Endothelial cell (in vitro differentiated cells): Measurements from ENCODE around the gene CNGA2. TPM values are rescaled to one million over a fixed set of nuclear protein-coding genes. Genes with fewer than 3 reads are reported as not detected.

Experiments used
- DNase-seq: peaks from one replicate; pipeline ENCODE4 v3.0.0; 2021; ENCODE audit warnings: low spot score
- H3K27ac Mint-ChIP-seq: one replicate; pipeline ENCODE4 v1.8.0; 2021; ENCODE audit warnings: mixed read lengths, inconsistent platforms; ENCODE audit not compliant: unreplicated experiment
- H3K27me3 Mint-ChIP-seq: one replicate; pipeline ENCODE4 v1.8.0; 2021; ENCODE audit warnings: mild to moderate bottlenecking, moderate library complexity, mixed read lengths, inconsistent platforms; ENCODE audit not compliant: unreplicated experiment
- H3K36me3 Mint-ChIP-seq: one replicate; pipeline ENCODE4 v1.8.0; 2021; ENCODE audit warnings: mild to moderate bottlenecking, low read depth, mixed read lengths, inconsistent platforms; ENCODE audit not compliant: unreplicated experiment
- H3K4me1 Mint-ChIP-seq: one replicate; pipeline ENCODE4 v1.8.0; 2021; ENCODE audit warnings: mild to moderate bottlenecking, mixed read lengths, inconsistent platforms; ENCODE audit not compliant: unreplicated experiment
- H3K4me3 Mint-ChIP-seq: one replicate; pipeline ENCODE4 v1.8.0; 2021; ENCODE audit warnings: mild to moderate bottlenecking, mixed read lengths, inconsistent platforms; ENCODE audit not compliant: unreplicated experiment
- H3K9me3 Mint-ChIP-seq: one replicate; pipeline ENCODE4 v1.8.0; 2021; ENCODE audit warnings: mixed read lengths, inconsistent platforms; ENCODE audit not compliant: unreplicated experiment
- CTCF ChIP-seq: fragments of 200-600 bp; sonication (generic); IDR thresholded peaks from one replicate; pipeline ENCODE4 v1.5.0; 2021; ENCODE audit warnings: antibody characterized with exemption; ENCODE audit not compliant: unreplicated experiment
- total RNA-seq: library from RNA; stranded (reverse); fragmentation: NEBNext Ultra II Directional; extraction: Animal tissue kit (Norgen Biotek cat#: 25700); gene quantifications from one replicate; pipeline ENCODE4 v1.2.1, GENCODE V29; 2021; ENCODE audit not compliant: unreplicated experiment

CNGA2 gene
- total RNA-seq, 1 donor from 2014 or later = not detected

DNA sequence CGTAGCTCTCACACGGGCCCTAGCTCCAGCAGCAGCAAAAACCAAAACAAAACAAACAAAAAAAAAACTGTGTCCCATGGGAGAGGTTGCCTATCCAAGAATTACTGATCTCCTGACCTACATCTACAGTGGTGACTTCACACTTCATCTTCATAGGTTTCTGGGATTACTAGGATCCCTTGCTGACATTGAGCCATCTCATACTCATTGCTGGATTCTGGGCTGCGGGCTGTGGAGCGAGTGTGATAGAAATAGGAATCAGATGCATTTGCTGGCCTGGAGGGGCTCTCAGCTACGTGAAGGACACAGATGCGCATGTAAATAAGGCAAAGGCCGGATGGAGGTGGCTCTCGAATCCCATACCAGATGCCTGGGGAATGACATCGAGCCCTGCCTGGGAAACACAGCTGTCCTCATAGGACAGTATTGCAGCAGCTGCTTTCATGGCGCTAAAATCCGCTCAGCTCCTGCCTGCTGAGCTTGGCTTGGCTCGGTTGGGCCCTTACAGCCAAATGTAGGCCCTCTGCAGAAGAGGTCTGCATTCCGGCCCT lies 41.7 kb downstream of the CNGA2 start:
- DNase-seq = no peak
- no peak overlapping the region for H3K27ac Mint-ChIP-seq

DNA sequence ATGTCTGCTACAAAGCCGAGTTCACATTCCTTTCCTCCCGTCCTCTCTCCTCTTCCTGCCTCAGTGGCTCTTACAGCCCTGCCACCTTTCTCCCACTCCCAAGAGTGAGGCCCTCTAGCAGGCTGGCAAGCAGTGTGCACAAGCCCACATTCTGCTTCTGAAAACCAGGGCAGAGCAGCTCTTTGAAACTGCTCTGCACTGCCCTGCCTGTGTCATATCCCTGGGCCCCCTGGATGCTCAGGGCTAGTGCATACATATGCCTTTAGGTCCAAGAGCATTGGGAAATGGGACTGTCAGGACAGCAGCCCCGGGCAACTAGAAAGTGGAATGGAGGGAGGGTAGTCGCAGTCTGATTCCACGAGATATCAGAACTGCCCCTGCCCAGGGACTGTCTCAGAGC lies 42.4 kb downstream of the CNGA2 start:
- Mint-ChIP-seq H3K27ac (no peak overlapping the region), H3K27me3 (no peaks in the 10 kb centered on the region), H3K4me3 (no peak overlapping the region), H3K9me3 (no peaks in the 10 kb centered on the region), H3K36me3 (no peaks in the 10 kb centered on the region), H3K4me1 (no peaks in the 10 kb centered on the region)
- DNase-seq = no peak
- no peak for TF ChIP-seq CTCF

More for the DNA sequence above, 41.7 kb downstream of the CNGA2 start:
- no peaks in the 10 kb centered on the region for H3K27me3 Mint-ChIP-seq
- TF ChIP-seq CTCF = no peak
- H3K4me1 Mint-ChIP-seq = no peaks in the 10 kb centered on the region
- peaks cover 2% of the 10 kb centered on the region for H3K36me3 Mint-ChIP-seq
- H3K9me3 Mint-ChIP-seq = no peaks in the 10 kb centered on the region
- H3K4me3 Mint-ChIP-seq = no peak overlapping the region

GRCh38 chrX:151779258-151779657 lies 44.7 kb downstream of the CNGA2 start:
- no peak for DNase-seq
- TF ChIP-seq CTCF = no peak
- Mint-ChIP-seq H3K4me3 (no peak overlapping the region), H3K4me1 (no peaks in the 10 kb centered on the region), H3K27me3 (no peaks in the 10 kb centered on the region), H3K36me3 (no peaks in the 10 kb centered on the region), H3K9me3 (no peaks in the 10 kb centered on the region), H3K27ac (no peak overlapping the region)

DNA sequence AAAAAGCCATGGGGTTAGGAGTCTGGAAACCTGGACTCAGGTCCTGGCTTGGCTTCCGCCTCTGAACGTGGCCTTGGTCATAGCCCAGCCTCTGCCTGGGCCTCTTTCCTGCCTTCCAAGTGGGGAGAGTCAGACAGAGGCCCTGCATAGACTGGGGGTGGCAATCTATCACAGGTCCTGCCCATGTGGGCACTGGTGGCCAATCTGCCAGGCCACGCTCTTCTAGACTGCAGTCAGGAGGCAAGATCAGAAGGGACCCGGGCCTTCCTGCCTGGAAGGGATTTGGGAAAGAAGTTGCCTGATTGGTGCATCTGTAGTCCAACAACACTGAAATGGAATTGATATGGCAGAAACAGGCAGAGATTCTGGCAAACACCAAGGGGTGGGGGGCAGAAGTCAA lies 46.1 kb downstream of the CNGA2 start:
- TF ChIP-seq CTCF = no peak

DNA sequence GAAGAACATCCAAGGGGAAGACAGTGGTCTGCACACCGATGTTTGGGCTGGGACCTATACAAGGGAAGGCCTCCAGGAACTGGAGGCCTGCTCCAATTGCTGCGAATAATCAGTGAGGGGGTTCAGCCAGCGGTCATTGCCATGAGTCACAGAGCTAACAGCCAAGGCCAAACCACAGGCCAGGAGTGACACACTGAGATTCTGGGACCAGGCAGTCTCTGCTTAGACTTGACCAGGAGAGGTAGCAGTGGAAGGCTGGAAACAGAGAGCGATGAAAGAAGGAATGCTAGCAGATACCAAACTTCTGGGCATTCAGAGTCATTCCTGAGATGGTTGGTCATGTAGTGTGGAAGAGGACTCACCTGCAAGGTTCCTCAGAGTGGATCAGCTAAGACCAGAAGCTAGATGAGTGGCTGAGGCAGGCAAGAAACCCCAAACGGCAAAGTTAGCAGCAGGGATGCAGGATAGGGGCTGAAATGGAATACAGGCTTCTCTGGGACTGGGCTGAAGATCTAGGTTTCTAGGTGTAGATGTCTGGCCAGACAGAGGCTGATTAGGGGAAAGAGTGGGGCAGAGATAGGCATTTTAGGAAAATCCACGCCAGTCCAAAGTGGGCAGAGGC lies 54.7 kb downstream of the CNGA2 start:
- TF ChIP-seq CTCF = no peak
- no peak for DNase-seq
- Mint-ChIP-seq H3K9me3 (no peaks in the 10 kb centered on the region), H3K27me3 (no peaks in the 10 kb centered on the region), H3K27ac (no peak overlapping the region), H3K4me3 (no peak overlapping the region), H3K36me3 (no peaks in the 10 kb centered on the region), H3K4me1 (no peaks in the 10 kb centered on the region)

More for the DNA sequence above, 46.1 kb downstream of the CNGA2 start:
- no peak overlapping the region for H3K4me3 Mint-ChIP-seq
- no peaks in the 10 kb centered on the region for H3K4me1 Mint-ChIP-seq
- H3K9me3 Mint-ChIP-seq = no peaks in the 10 kb centered on the region
- no peak overlapping the region for H3K27ac Mint-ChIP-seq
- H3K27me3 Mint-ChIP-seq = no peaks in the 10 kb centered on the region
- no peak for DNase-seq
- no peaks in the 10 kb centered on the region for H3K36me3 Mint-ChIP-seq
